Stimulated activated naive B cell treated with anti-CD40 and anti-IgM and Interleukin-4, amounts not matched to agents 10 μg/mL and 1 μg/mL and 100 μg/mL, for 72 hours (primary cell): ENCODE measurements around the gene SELENOV.

Source experiments
- ATAC-seq, 2 donors: fragments of 150-1000 bp; cut with Tn5 transposase; replicated peaks; 2 replicates each; pipeline ENCODE4 v1.10.0; 2021; ENCODE audit warnings: moderate library complexity in 1 of 2
- DNase-seq: peaks from one replicate; pipeline ENCODE4 v3.0.0; 2021
- H3K27ac Mint-ChIP-seq: one replicate; pipeline ENCODE4 v1.8.0; 2022; ENCODE audit warnings: mild to moderate bottlenecking, mixed read lengths
- H3K27me3 Mint-ChIP-seq, 2 donors: one replicate each; pipeline ENCODE4 v1.8.0; 2022; ENCODE audit warnings: mixed read lengths in 2 of 2
- H3K36me3 Mint-ChIP-seq, 2 donors: one replicate each; pipeline ENCODE4 v1.8.0; 2022; ENCODE audit warnings: mixed read lengths in 2 of 2, mild to moderate bottlenecking in 1 of 2
- H3K4me1 Mint-ChIP-seq, 2 donors: one replicate each; pipeline ENCODE4 v1.8.0; 2022; ENCODE audit warnings: mixed read lengths in 2 of 2, mild to moderate bottlenecking in 1 of 2
- H3K4me3 Mint-ChIP-seq, 2 donors: one replicate each; pipeline ENCODE4 v1.8.0; 2022; ENCODE audit warnings: mild to moderate bottlenecking in 2 of 2, mixed read lengths in 2 of 2, moderate library complexity in 1 of 2
- H3K9me3 Mint-ChIP-seq, 2 donors: one replicate each; pipeline ENCODE4 v1.8.0; 2022; ENCODE audit warnings: mixed read lengths in 2 of 2, mild to moderate bottlenecking in 1 of 2

The SELENOV gene

GRCh38 chr19:39518975-39519374 lies 4.0 kb downstream of the SELENOV start:
- no peak for DNase-seq
- Mint-ChIP-seq H3K4me3 (no peak overlapping the region), H3K9me3 (no peaks in the 10 kb centered on the region), H3K27me3 (peaks cover 33 to 49% of the 10 kb centered on the region in 2 donors), H3K4me1 (peaks cover 11 to 22% of the 10 kb centered on the region in 2 donors), H3K36me3 (no peaks in the 10 kb centered on the region), H3K27ac (no peak overlapping the region)
- no peak for ATAC-seq

- H3K4me3 Mint-ChIP-seq, result no peak overlapping the region
Measured at GRCh38 chr19:39520541-39521484, 5.9 kb downstream of the SELENOV start.

GRCh38 chr19:39524495-39524894 lies 9.6 kb downstream of the SELENOV start:
- peak overlapping the region; percentile 92 for H3K27ac Mint-ChIP-seq
- peaks cover 4 to 15% of the 10 kb centered on the region in 2 donors for H3K36me3 Mint-ChIP-seq
- DNase-seq (peak; percentile 26), ATAC-seq (peak; percentile 93 to 94)
- H3K9me3 Mint-ChIP-seq, result no peaks in the 10 kb centered on the region
- H3K4me3 Mint-ChIP-seq, result no peak overlapping the region
- H3K4me1 Mint-ChIP-seq, result peaks cover 0 to 8% of the 10 kb centered on the region in 2 donors
- no peaks in the 10 kb centered on the region for H3K27me3 Mint-ChIP-seq

More at GRCh38 chr19:39520541-39521484, 5.9 kb downstream of the SELENOV start:
- peaks cover 4 to 10% of the 10 kb centered on the region in 2 donors for H3K36me3 Mint-ChIP-seq
- H3K27me3 Mint-ChIP-seq, result peaks cover 19 to 31% of the 10 kb centered on the region in 2 donors
- DNase-seq (no peak), ATAC-seq (no peak)
- H3K27ac Mint-ChIP-seq, result no peak overlapping the region
- no peaks in the 10 kb centered on the region for H3K9me3 Mint-ChIP-seq
- H3K4me1 Mint-ChIP-seq, result peaks cover 5 to 12% of the 10 kb centered on the region in 2 donors

- Mint-ChIP-seq H3K4me1 (peaks cover 0 to 8% of the 10 kb centered on the region in 2 donors), H3K27me3 (no peaks in the 10 kb centered on the region), H3K27ac (no peak overlapping the region), H3K9me3 (no peaks in the 10 kb centered on the region), H3K36me3 (peaks cover 4 to 15% of the 10 kb centered on the region in 2 donors), H3K4me3 (no peak overlapping the region)
- DNase-seq (no peak), ATAC-seq (no peak)
Measured at GRCh38 chr19:39525205-39525604, 10.3 kb downstream of the SELENOV start.

GRCh38 chr19:39531834-39532232 lies 16.9 kb downstream of the SELENOV start:
- H3K9me3 Mint-ChIP-seq, result no peaks in the 10 kb centered on the region
- ATAC-seq (no peak), DNase-seq (no peak)
- H3K36me3 Mint-ChIP-seq, result peaks cover 0 to 10% of the 10 kb centered on the region in 2 donors
- H3K27ac Mint-ChIP-seq, result peak overlapping the region; percentile 94
- no peaks in the 10 kb centered on the region for H3K27me3 Mint-ChIP-seq
- peaks cover 9 to 20% of the 10 kb centered on the region in 2 donors for H3K4me1 Mint-ChIP-seq
- H3K4me3 Mint-ChIP-seq, result peak overlapping the region; percentile 95 to 97

- peaks cover 11 to 20% of the 10 kb centered on the region in 2 donors for H3K4me1 Mint-ChIP-seq
Measured at GRCh38 chr19:39532233-39533002, 17.5 kb downstream of the SELENOV start, which contains the start of gene EID2B. EID2B (minus strand) TSS chr19:39532852; CDS start chr19:39532802, 50 bp downstream.

GRCh38 chr19:39533003-39533512 lies 18.1 kb downstream of the SELENOV start:
- DNase-seq, result no peak
- H3K9me3 Mint-ChIP-seq, result no peaks in the 10 kb centered on the region
- H3K27me3 Mint-ChIP-seq, result no peaks in the 10 kb centered on the region
- H3K36me3 Mint-ChIP-seq, result peaks cover 0 to 13% of the 10 kb centered on the region in 2 donors
- H3K27ac Mint-ChIP-seq, result peak overlapping the region; percentile 94
- peak; percentile 35 to 39 for ATAC-seq
- peaks cover 12 to 24% of the 10 kb centered on the region in 2 donors for H3K4me1 Mint-ChIP-seq
- peak overlapping the region; percentile 95 to 97 for H3K4me3 Mint-ChIP-seq

More at GRCh38 chr19:39532233-39533002, 17.5 kb downstream of the SELENOV start, which contains the start of gene EID2B:
- Mint-ChIP-seq H3K4me3 (peak within 1 kb of the TSS; percentile 95 to 97), H3K27me3 (no peaks in the 10 kb centered on the region), H3K27ac (peak within 1 kb of the TSS; percentile 94), H3K9me3 (no peaks in the 10 kb centered on the region), H3K36me3 (peaks cover 0 to 12% of the 10 kb centered on the region in 2 donors)
- DNase-seq, result peak; percentile 90
- ATAC-seq, result peak; percentile 94 to 95

- DNase-seq (no peak), ATAC-seq (no peak)
- Mint-ChIP-seq H3K4me3 (no peak overlapping the region), H3K4me1 (peaks cover 16 to 25% of the 10 kb centered on the region in 2 donors), H3K27ac (no peak overlapping the region), H3K27me3 (no peaks in the 10 kb centered on the region), H3K36me3 (peaks cover 0 to 13% of the 10 kb centered on the region in 2 donors), H3K9me3 (no peaks in the 10 kb centered on the region)
Measured at GRCh38 chr19:39533791-39534190, 18.9 kb downstream of the SELENOV start.

- Mint-ChIP-seq H3K27ac (peak overlapping the region; percentile 71), H3K4me3 (peak overlapping the region; percentile 86 to 97), H3K4me1 (peaks cover 25 to 48% of the 10 kb centered on the region in 2 donors), H3K27me3 (no peaks in the 10 kb centered on the region), H3K36me3 (peaks cover 0 to 13% of the 10 kb centered on the region in 2 donors), H3K9me3 (no peaks in the 10 kb centered on the region)
- ATAC-seq (peak; percentile 10 to 25), DNase-seq (no peak)
Measured at GRCh38 chr19:39539165-39539517, 24.2 kb downstream of the SELENOV start.

- Mint-ChIP-seq H3K36me3 (peaks cover 0 to 13% of the 10 kb centered on the region in 2 donors), H3K27me3 (no peaks in the 10 kb centered on the region), H3K27ac (peak within 1 kb of the TSS; percentile 97), H3K9me3 (no peaks in the 10 kb centered on the region), H3K4me1 (peaks cover 25 to 53% of the 10 kb centered on the region in 2 donors), H3K4me3 (peak within 1 kb of the TSS; percentile 93 to 97)
- peak; percentile 88 for DNase-seq
- peak; percentile 87 to 92 for ATAC-seq
Measured at GRCh38 chr19:39539518-39540332, 24.8 kb downstream of the SELENOV start, which contains the start of gene EID2. EID2 (minus strand) TSS chr19:39540161; CDS start chr19:39540079, 82 bp downstream.

GRCh38 chr19:39540333-39540673 lies 25.4 kb downstream of the SELENOV start:
- peaks cover 25 to 57% of the 10 kb centered on the region in 2 donors for H3K4me1 Mint-ChIP-seq
- peaks cover 0 to 13% of the 10 kb centered on the region in 2 donors for H3K36me3 Mint-ChIP-seq
- ATAC-seq, result no peak
- peak overlapping the region; percentile 93 to 97 for H3K4me3 Mint-ChIP-seq
- no peaks in the 10 kb centered on the region for H3K27me3 Mint-ChIP-seq
- H3K27ac Mint-ChIP-seq, result peak overlapping the region; percentile 97
- H3K9me3 Mint-ChIP-seq, result no peaks in the 10 kb centered on the region
- DNase-seq, result no peak

- H3K4me3 Mint-ChIP-seq, result no peak overlapping the region
- no peaks in the 10 kb centered on the region for H3K9me3 Mint-ChIP-seq
- H3K36me3 Mint-ChIP-seq, result peaks cover 0 to 6% of the 10 kb centered on the region in 2 donors
- H3K27ac Mint-ChIP-seq, result peak overlapping the region; percentile 9
- ATAC-seq (no peak), DNase-seq (no peak)
- H3K27me3 Mint-ChIP-seq, result peaks cover 3 to 12% of the 10 kb centered on the region in 2 donors
- H3K4me1 Mint-ChIP-seq, result peaks cover 20 to 53% of the 10 kb centered on the region in 2 donors
Measured at GRCh38 chr19:39542206-39542605, 27.3 kb downstream of the SELENOV start.

GRCh38 chr19:39543477-39543857 lies 28.5 kb downstream of the SELENOV start:
- Mint-ChIP-seq H3K27me3 (peaks cover 6 to 16% of the 10 kb centered on the region in 2 donors), H3K27ac (no peak overlapping the region), H3K36me3 (peaks cover 0 to under 1% of the 10 kb centered on the region in 2 donors), H3K4me3 (no peak overlapping the region), H3K4me1 (peaks cover 14 to 45% of the 10 kb centered on the region in 2 donors), H3K9me3 (no peaks in the 10 kb centered on the region)
- DNase-seq (no peak), ATAC-seq (no peak)
